GM21390 (cell line): ENCODE measurements around the gene CDK9.
"Not testable (repeated sequence)": the region's sequence is repeated elsewhere in the genome, so short reads cannot be mapped to it uniquely, and the experiment has no call there.

Experiments used
- ATAC-seq: cut with Tn5 transposase; IDR thresholded peaks from one replicate; pipeline ENCODE4 v1.9.1; 2021; ENCODE audit not compliant: unreplicated experiment

CDK9 gene

DNA sequence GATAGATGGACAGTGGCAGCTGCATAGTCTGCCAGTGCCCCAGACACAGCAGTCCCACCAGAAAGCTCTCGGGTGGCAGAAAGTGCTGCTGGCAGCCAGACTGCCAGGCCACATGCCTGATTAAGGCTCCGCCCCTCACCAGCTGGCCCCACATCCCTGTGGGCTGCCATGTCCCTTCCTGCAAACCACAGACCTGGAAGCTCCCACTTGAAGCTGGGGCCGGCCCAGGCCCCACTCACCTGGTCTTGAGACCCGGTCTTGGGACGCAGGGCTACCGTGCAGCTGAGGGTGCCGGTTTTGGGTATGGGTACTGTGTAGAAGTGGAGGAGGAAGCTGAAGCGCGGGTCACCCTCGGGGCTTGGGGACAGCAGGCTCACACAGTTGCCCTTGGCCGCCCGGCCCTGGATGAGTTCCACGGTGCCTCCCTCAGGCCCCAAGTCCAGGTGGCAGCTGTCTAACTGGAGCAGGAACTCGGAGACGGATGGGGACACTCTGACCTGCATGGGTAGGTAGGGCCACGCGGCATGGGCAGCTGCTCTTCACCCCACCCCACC lies 32.1 kb downstream of the CDK9 start:
- no peak for ATAC-seq

DNA sequence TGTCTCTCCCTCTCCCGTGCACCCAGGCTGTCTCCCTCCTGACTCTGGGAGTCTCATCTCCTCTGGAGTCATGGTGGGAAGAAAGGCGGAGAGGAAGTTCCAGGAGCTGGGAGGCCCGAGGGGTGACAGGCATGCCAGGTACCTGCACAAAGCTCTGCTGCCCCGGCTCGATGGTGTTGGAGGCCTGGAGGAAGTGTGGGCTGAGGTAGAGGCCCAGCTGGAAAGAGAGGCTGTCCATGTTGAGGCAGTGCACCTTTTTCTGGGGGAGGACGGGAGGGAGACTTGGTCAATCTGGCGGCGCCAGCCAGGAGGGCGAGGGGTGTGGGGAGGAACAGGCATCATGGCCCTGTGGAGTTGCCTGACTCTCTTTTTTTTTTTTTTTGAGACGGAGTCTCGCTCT lies 32.7 kb downstream of the CDK9 start:
- no peak for ATAC-seq

DNA sequence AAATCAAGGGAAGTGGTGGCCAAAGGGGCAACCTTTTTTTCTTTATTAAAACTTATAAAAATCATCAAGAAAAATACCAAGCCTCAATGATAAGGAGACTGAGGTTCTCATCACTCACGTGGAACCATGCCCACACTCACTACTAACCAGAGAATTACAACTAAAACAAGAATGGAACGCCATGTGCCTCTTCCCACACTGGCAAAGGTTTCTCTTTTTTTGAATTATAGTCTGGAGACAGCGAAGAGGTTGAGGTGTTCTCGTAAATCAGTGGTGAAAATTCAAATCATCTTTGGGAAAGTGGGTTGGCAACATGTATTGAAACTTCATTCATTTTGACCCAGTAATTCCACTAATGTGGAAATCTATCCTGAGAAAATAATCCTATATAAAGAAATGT lies 36.3 kb downstream of the CDK9 start:
- no peak for ATAC-seq

- no peak for ATAC-seq
Measured at GRCh38 chr9:127825319-127826051, 39.7 kb downstream of the CDK9 start.

- no peak for ATAC-seq
Measured at GRCh38 chr9:127826253-127826913, 40.5 kb downstream of the CDK9 start.

DNA sequence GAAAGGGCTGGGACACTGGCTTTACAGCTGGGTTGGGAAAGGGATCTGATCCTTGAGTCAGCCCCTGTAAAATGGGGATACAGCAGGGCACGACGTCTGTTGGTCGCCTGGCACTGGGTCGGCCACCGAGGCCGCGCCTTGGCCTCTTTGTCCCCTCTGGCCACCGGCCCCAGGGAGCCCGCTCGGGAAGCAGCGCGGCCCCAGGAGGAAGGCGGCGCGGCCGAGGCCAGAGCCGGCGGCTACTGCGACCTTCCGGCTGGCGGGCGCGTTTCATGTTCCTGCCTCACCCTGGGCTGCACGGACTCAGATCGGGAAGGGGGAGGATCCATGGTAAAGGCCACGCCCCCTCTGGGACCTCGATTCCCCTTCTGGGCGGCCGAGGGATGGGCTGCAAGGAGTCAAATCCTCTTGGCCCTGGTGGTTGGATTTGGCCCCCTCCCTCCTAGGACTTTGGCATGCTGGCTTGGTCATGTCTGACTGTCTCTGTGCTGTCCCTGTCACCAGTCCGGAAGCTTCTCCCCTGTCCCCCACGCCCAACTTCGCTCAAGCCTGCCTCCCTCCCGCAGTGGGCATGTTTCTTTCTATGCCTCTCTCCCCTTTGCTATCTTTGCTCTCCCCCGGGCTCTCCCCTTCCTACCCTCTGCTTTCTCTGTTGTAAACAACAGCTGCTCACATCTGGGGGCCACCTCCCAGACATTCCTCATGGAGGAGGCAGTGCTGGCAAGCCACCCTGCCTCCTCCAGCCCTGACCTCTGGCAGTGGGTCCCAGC lies 42.6 kb downstream of the CDK9 start:
- no peak for ATAC-seq

GRCh38 chr9:127829205-127829906 lies 43.5 kb downstream of the CDK9 start:
- ATAC-seq, result no peak

GRCh38 chr9:127832248-127832647 lies 46.4 kb downstream of the CDK9 start:
- no peak for ATAC-seq

DNA sequence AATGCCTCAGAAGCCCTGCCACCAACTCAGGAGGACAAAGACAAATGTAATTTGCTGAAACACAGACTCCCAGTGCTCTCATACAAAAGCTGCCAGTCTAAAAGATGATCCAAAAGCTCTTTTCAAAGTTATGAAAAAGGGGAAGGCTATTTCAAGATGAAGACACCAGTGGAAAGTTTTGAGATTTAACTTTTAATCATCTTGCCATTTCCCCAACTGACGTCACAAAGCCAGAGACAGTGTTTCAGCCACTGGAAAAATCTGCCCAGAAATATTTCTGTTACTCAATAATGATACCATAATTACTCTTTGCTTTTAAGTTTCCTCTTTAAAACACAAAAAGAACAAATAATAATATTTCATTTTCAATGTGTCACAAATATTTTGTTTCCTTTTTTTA lies 47.7 kb downstream of the CDK9 start:
- no peak for ATAC-seq

- no peak for ATAC-seq
Measured at GRCh38 chr9:127835991-127836516, 50.2 kb downstream of the CDK9 start.

GRCh38 chr9:127836561-127836960 lies 50.7 kb downstream of the CDK9 start:
- not testable (repeated sequence) for ATAC-seq

GRCh38 chr9:127837346-127837745 lies 51.5 kb downstream of the CDK9 start:
- no peak for ATAC-seq

GRCh38 chr9:127838375-127839078 lies 52.7 kb downstream of the CDK9 start:
- ATAC-seq, result no peak
